SH-SY5Y (cell line): Measurements from ENCODE around the gene MYO6.

Source experiments
- GATA2 ChIP-seq: IDR thresholded peaks from 2 replicates; pipeline ENCODE4 v1.6.1; 2011; ENCODE audit warnings: mild to moderate bottlenecking, low read depth, low read length
- GATA3 ChIP-seq: IDR thresholded peaks from 2 replicates; pipeline ENCODE4 v1.6.1; 2011; ENCODE audit warnings: low read depth, mild to moderate bottlenecking, low read length, moderate library complexity

GRCh38 chr6:75946146-75946831 is 197.2 kb downstream of the MYO6 start:
- TF ChIP-seq GATA2 = no peak
- TF ChIP-seq GATA3 = no peak
